Kidney (tissue), 14 donors: ENCODE results near the gene MYCL. TPM values are rescaled to one million over a fixed set of nuclear protein-coding genes. Genes with fewer than 3 reads are reported as not detected.

Source experiments
- DNase-seq, 5 donors: peaks; one replicate each; pipeline ENCODE4 v3.0.0-alpha.2; 2013 to 2020
- FAIRE-seq: peaks from 2 replicates; lab custom pipeline; 2012; peaks lifted over from hg19 to GRCh38; lab: Jason Lieb, UNC
- H3K27ac ChIP-seq, 2 donors: one replicate each; pipeline ENCODE4 v1.7.0; 2013; ENCODE audit warnings: low read depth in 2 of 2, low read length in 2 of 2, inconsistent platforms in 1 of 2
- H3K27me3 ChIP-seq: one replicate; pipeline ENCODE4 v1.7.1; 2013; ENCODE audit warnings: low read length, inconsistent platforms; ENCODE audit not compliant: control insufficient read depth, insufficient read depth
- H3K36me3 ChIP-seq, 3 donors: one replicate each; pipeline versions ENCODE4 v1.7.0 to v1.7.1; 2013; ENCODE audit warnings: low read length in 3 of 3, control low read depth in 1 of 3, inconsistent platforms in 1 of 3; ENCODE audit not compliant: insufficient read depth in 3 of 3, control insufficient read depth in 2 of 3
- H3K4me1 ChIP-seq, 3 donors: one replicate each; pipeline versions ENCODE4 v1.7.0 to v1.7.1; 2013; ENCODE audit warnings: low read length in 3 of 3, inconsistent platforms in 1 of 3, low read depth in 1 of 3; ENCODE audit not compliant: control insufficient read depth in 2 of 3, insufficient read depth in 2 of 3
- H3K4me3 ChIP-seq, 3 donors: one replicate each; pipeline versions ENCODE4 v1.7.0 to v1.8.1; 2013; ENCODE audit warnings: low read length in 3 of 3, control low read depth in 1 of 3, inconsistent platforms in 1 of 3
- H3K9ac ChIP-seq, 3 donors: one replicate each; pipeline versions ENCODE4 v1.7.0 to v1.7.1; 2013; ENCODE audit warnings: low read length in 3 of 3, control low read depth in 1 of 3, inconsistent platforms in 1 of 3
- H3K9me3 ChIP-seq, 3 donors: one replicate each; pipeline versions ENCODE4 v1.7.0 to v1.7.1; 2013; ENCODE audit warnings: low read length in 3 of 3, control low read depth in 1 of 3, inconsistent platforms in 1 of 3; ENCODE audit not compliant: control insufficient read depth in 2 of 3, insufficient read depth in 1 of 3
- CTCF ChIP-seq: IDR thresholded peaks from 3 replicates; pipeline ENCODE4 v1.5.1; 2012; ENCODE audit warnings: mild to moderate bottlenecking, moderate library complexity, borderline replicate concordance; ENCODE audit not compliant: insufficient read depth; ENCODE audit errors: extremely low read depth
- intact Hi-C: fragments of 100-400 bp; cut with DNase I; formaldehyde crosslinking; loops from one replicate; pipeline ENCODE4 v1.11.1; 2022
- polyA plus RNA-seq: library from polyadenylated mRNA; stranded (reverse); fragments of 350-450 nt; fragmentation: Illumina TruSeq; extraction: RNeasy Lipid Tissue Mini Kit (QIAGEN cat#74804); gene quantifications from one replicate; pipeline ENCODE4 v1.2.3, GENCODE V29; 2014; ENCODE audit warnings: low read depth, low replicate concordance; ENCODE audit not compliant: insufficient read depth
- total RNA-seq: library from RNA; stranded (reverse); fragmentation: NEBNext Ultra II Directional; extraction: Animal tissue kit (Norgen Biotek cat#: 25700); gene quantifications from one replicate; pipeline ENCODE4 v1.2.1, GENCODE V29; 2021
- donor health status: control.
- donor health status: control.
- donor health status: control.
- donor health status: control.
- donor health status: control.
- donor health status: DM: yes; HTN: yes; CAD: no.
- donor health status: Normal renal cell carcinoma (clear cell type).

MYCL gene
- total and polyA plus RNA-seq, 2 donors from 2014 or later, result 1.7 to 4.2 TPM

GRCh38 chr1:39892601-39893595, 8.8 kb downstream of the MYCL start:
- Histone ChIP-seq H3K36me3 (no peaks in the 10 kb centered on the region), H3K9ac (no peak overlapping the region), H3K27ac (peak overlapping the region in 1 of 2 donors; percentile 37), H3K9me3 (no peaks in the 10 kb centered on the region), H3K4me1 (peaks cover 0 to 8% (median 0%) of the 10 kb centered on the region in 3 donors), H3K4me3 (no peak overlapping the region), H3K27me3 (no peaks in the 10 kb centered on the region)
- intact Hi-C loops, result no loop called here
- FAIRE-seq, result no peak
- peak in 3 of 5 donors; percentile 64 to 89 (median 86) for DNase-seq
- no peak for TF ChIP-seq CTCF

- DNase-seq (no peak), FAIRE-seq (no peak)
- intact Hi-C loops, result no loop called here
- Histone ChIP-seq H3K27me3 (no peaks in the 10 kb centered on the region), H3K27ac (no peak overlapping the region), H3K36me3 (no peaks in the 10 kb centered on the region), H3K9me3 (no peaks in the 10 kb centered on the region), H3K4me1 (peaks cover 0 to 8% (median 0%) of the 10 kb centered on the region in 3 donors), H3K9ac (no peak overlapping the region), H3K4me3 (no peak overlapping the region)
- TF ChIP-seq CTCF, result no peak
Observed at GRCh38 chr1:39890880-39891279, 10.8 kb downstream of the MYCL start.

GRCh38 chr1:39890273-39890672, 11.4 kb downstream of the MYCL start:
- Histone ChIP-seq H3K4me3 (no peak overlapping the region), H3K27ac (no peak overlapping the region), H3K9me3 (no peaks in the 10 kb centered on the region), H3K9ac (no peak overlapping the region), H3K4me1 (peaks cover 0 to 8% (median 0%) of the 10 kb centered on the region in 3 donors), H3K27me3 (no peaks in the 10 kb centered on the region), H3K36me3 (no peaks in the 10 kb centered on the region)
- intact Hi-C loops, result no loop called here
- FAIRE-seq (no peak), DNase-seq (no peak)
- TF ChIP-seq CTCF, result no peak
